ENCODE data around the gene TBC1D13. TPM values are rescaled to one million over a fixed set of nuclear protein-coding genes. Genes with fewer than 3 reads are reported as not detected.
A peak's percentile ranks its signal among the peaks of the same experiment; 100 is the strongest.

Gene TBC1D13
- total and polyA plus RNA-seq, 10 of the 15 experiments (the other 5 are each of a cell fraction or from before 2014, with no cell fraction given): 3.0 to 23.1 (median 16.5) TPM

GRCh38 chr9:128818099-128818838 is 31.2 kb downstream of the TBC1D13 start, which contains the start of gene ENDOG (continued):
- TF ChIP-seq TBL1XR1 (IDR thresholded peaks at IDR 0.05; ENCODE audit: low read depth, low read length): no peak
- peak; percentile 20; the same call in 1 of the 2 replicates for TF ChIP-seq MXI1 (IDR thresholded peaks at IDR 0.05; ENCODE audit: low read depth, low read length)
- peak; percentile 94 for TF ChIP-seq ZNF207 (IDR thresholded peaks at IDR 0.05; ENCODE audit: borderline replicate concordance)
- TF ChIP-seq ZNF217 (IDR thresholded peaks at IDR 0.05): no peak
- no peak for TF ChIP-seq STAT1 (conservative IDR thresholded peaks at IDR 0.05)
- peak; percentile 26; the same call in 1 of the 2 replicates for TF ChIP-seq HCFC1 (IDR thresholded peaks at IDR 0.05; ENCODE audit: low read length)
- TF ChIP-seq MEF2A (IDR thresholded peaks at IDR 0.05; ENCODE audit: insufficient read depth, low read depth, low read length): no peak
- TF ChIP-seq NR2C2 (IDR thresholded peaks at IDR 0.05; ENCODE audit: borderline replicate concordance, control insufficient read depth, insufficient read length, low read depth): no peak
- no peak for TF ChIP-seq TARDBP (IDR thresholded peaks at IDR 0.05; ENCODE audit: borderline replicate concordance)
- peak; percentile 80; the same call in 1 of the 2 replicates for TF ChIP-seq HDGF (IDR thresholded peaks at IDR 0.05)

- Histone ChIP-seq H3K27ac (ENCODE audit: control insufficient read depth, insufficient read depth) (0 out of 2 replicates have a peak overlapping the region, but pooled peaks have one; percentile 5), H2AFZ (ENCODE audit: control insufficient read depth, low read depth, low read length) (peak overlapping the region; percentile 92), H3K27me3 (replicated peaks in 1 of 2; ENCODE audit: control insufficient read depth in 2 of 2, insufficient read depth in 2 of 2, low read length in 1 of 2) (no peaks in the 10 kb centered on the region), H3K4me2 (ENCODE audit: control insufficient read depth, insufficient read depth) (peak overlapping the region; percentile 97), H3K36me3 (ENCODE audit: control insufficient read depth in 2 of 2, insufficient read depth in 2 of 2, low read length in 1 of 2) (peaks cover 10 to 11% of the 10 kb centered on the region in 2 experiments; a peak in 3 of 4 replicates), H3K79me2 (ENCODE audit: control insufficient read depth, insufficient read depth, low read length) (peaks cover 3% of the 10 kb centered on the region; the same call in 1 of the 2 replicates), H3K4me3 (peak overlapping the region; percentile 60), H3K9me3 (replicated peaks; ENCODE audit: control insufficient read depth, insufficient read depth, low read length) (no peaks in the 10 kb centered on the region), H4K20me1 (ENCODE audit: control insufficient read depth, insufficient read depth) (no peaks in the 10 kb centered on the region), H3K4me1 (ENCODE audit: control insufficient read depth, insufficient read depth, low read length) (peaks cover 7% of the 10 kb centered on the region; the same call in 1 of the 2 replicates), H3K9ac (ENCODE audit: control insufficient read depth, insufficient read depth, low read length) (peak overlapping the region; percentile 45; the same call in 1 of the 2 replicates)
- in situ Hi-C loops (cut with MboI) (no loop called here), intact Hi-C loops (cut with micrococcal nuclease; ENCODE audit: unreplicated experiment) (loop anchor here (10.0 kb wide), 1 partner anchor 174 kb away; no protein-coding TSS in a partner anchor)
- ChIA-PET CTCF (interaction anchor here (0.6 to 3.3 kb wide), 27 partner anchors 8 to 448 kb away, joined by 3 to 29 read pairs (median 4); partner anchors contain the start of genes SPOUT1, URM1 and ZDHHC12), RAD21 (ENCODE audit: unreplicated experiment) (interaction anchor here (0.7 to 1.8 kb wide), 17 partner anchors 7 to 448 kb away, joined by 3 to 12 read pairs (median 3); partner anchors contain the start of genes KYAT1, MIGA2, ODF2 and PKN3), POLR2A (interaction anchor here (0.6 to 2.5 kb wide), 8 partner anchors 9 to 268 kb away, joined by 3 to 15 read pairs (median 4); partner anchors contain the start of genes SPOUT1 and ZDHHC12), SMC1A (ENCODE audit: uncharacterized antibody, unreplicated experiment) (interaction anchor here (0.7 to 1.8 kb wide), 5 partner anchors 9 to 380 kb away, joined by 3 to 8 read pairs (median 4); partner anchors contain the start of gene SPOUT1)
- DNase-seq (ENCODE audit: low read depth, low spot score) (no peak), ATAC-seq (peak; percentile 27), FAIRE-seq (no peak)
- WGBS (ENCODE audit: insufficient coverage, insufficient replicate concordance, low lambda C conversion rate, missing lambda C conversion rate): 9% methylated on average over 88 of the region's 90 CpGs
- BruUV-seq (replicated peaks): no TSS peak
- no peak for TF ChIP-seq ZNF217 (IDR thresholded peaks at IDR 0.05)
- peak; percentile 44 for TF ChIP-seq HDAC6 (IDR thresholded peaks at IDR 0.05; ENCODE audit: unreplicated experiment)
- TF ChIP-seq MLLT1 (IDR thresholded peaks at IDR 0.05): 0 out of 2 replicates have a peak, but pooled peaks have one; percentile 48
- no peak for TF ChIP-seq WRNIP1 (IDR thresholded peaks at IDR 0.05; ENCODE audit: borderline replicate concordance, low read depth, low read length)
- no peak for TF ChIP-seq RFX5 (IDR thresholded peaks at IDR 0.05; ENCODE audit: low read depth, low read length)
- 0 out of 2 replicates have a peak, but pooled peaks have one; percentile 20 for TF ChIP-seq NKRF (conservative IDR thresholded peaks at IDR 0.05)
- TF ChIP-seq PML (IDR thresholded peaks at IDR 0.05; ENCODE audit: low read length): no peak
These were observed 32.0 kb downstream of the TBC1D13 start for GRCh38 chr9:128818839-128819715.
